HG03342 (cell line): ENCODE data around the gene SAA2.
"Not testable (repeated sequence)": the region's sequence is repeated elsewhere in the genome, so short reads cannot be mapped to it uniquely, and the experiment has no call there.

Experiments used
- ATAC-seq: cut with Tn5 transposase; IDR thresholded peaks from one replicate; pipeline ENCODE4 v1.9.1; 2021; ENCODE audit warnings: mild to moderate bottlenecking, moderate library complexity; ENCODE audit not compliant: unreplicated experiment

Gene SAA2

GRCh38 chr11:18197738-18198137, 50.7 kb downstream of the SAA2 start:
- ATAC-seq: not testable (repeated sequence)

GRCh38 chr11:18196532-18196931, 51.9 kb downstream of the SAA2 start:
- no peak for ATAC-seq
